ENCODE data around the gene MNAT1. TPM values are rescaled to one million over a fixed set of nuclear protein-coding genes. Genes with fewer than 3 reads are reported as not detected.

The MNAT1 gene
- total and polyA plus RNA-seq, 2 experiments from 2014 or later: 51.6 to 85.0 TPM

DNA sequence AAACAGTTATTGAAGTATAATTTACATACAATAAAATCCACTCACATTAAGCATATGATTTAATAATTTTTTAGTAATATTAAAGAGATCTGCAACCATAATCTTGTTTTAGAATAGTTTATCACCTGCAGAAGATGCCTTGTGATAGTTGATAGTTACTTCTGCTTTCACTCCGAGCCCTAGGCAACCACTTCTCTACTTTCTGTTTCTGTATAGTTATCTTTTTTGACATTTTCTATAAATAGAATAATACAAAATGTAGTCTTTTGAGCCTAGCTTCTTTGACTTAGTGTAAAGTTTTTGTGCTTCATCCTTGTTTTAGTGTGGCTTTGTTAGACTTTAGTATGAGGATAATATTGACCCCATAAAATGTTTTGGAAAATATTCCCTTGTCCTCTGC lies 111.0 kb downstream of the MNAT1 start (continued):
- TF ChIP-seq EZH2phosphoT487 (IDR thresholded peaks at IDR 0.05; ENCODE audit: unreplicated experiment): no peak
- TF ChIP-seq, protein P1, sequence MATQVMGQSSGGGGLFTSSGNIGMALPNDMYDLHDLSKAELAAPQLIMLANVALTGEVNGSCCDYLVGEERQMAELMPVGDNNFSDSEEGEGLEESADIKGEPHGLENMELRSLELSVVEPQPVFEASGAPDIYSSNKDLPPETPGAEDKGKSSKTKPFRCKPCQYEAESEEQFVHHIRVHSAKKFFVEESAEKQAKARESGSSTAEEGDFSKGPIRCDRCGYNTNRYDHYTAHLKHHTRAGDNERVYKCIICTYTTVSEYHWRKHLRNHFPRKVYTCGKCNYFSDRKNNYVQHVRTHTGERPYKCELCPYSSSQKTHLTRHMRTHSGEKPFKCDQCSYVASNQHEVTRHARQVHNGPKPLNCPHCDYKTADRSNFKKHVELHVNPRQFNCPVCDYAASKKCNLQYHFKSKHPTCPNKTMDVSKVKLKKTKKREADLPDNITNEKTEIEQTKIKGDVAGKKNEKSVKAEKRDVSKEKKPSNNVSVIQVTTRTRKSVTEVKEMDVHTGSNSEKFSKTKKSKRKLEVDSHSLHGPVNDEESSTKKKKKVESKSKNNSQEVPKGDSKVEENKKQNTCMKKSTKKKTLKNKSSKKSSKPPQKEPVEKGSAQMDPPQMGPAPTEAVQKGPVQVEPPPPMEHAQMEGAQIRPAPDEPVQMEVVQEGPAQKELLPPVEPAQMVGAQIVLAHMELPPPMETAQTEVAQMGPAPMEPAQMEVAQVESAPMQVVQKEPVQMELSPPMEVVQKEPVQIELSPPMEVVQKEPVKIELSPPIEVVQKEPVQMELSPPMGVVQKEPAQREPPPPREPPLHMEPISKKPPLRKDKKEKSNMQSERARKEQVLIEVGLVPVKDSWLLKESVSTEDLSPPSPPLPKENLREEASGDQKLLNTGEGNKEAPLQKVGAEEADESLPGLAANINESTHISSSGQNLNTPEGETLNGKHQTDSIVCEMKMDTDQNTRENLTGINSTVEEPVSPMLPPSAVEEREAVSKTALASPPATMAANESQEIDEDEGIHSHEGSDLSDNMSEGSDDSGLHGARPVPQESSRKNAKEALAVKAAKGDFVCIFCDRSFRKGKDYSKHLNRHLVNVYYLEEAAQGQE (IDR thresholded peaks at IDR 0.05; ENCODE audit: unreplicated experiment): no peak
- TF ChIP-seq EZH2 (IDR thresholded peaks at IDR 0.05; ENCODE audit: low read depth, unreplicated experiment): no peak
- no peak for TF ChIP-seq CREB1 (CRISPR knock-in tag; IDR thresholded peaks at IDR 0.05; ENCODE audit: low read depth)
- TF ChIP-seq NANOG (IDR thresholded peaks at IDR 0.05; ENCODE audit: borderline replicate concordance): no peak
- TF ChIP-seq, protein P2, sequence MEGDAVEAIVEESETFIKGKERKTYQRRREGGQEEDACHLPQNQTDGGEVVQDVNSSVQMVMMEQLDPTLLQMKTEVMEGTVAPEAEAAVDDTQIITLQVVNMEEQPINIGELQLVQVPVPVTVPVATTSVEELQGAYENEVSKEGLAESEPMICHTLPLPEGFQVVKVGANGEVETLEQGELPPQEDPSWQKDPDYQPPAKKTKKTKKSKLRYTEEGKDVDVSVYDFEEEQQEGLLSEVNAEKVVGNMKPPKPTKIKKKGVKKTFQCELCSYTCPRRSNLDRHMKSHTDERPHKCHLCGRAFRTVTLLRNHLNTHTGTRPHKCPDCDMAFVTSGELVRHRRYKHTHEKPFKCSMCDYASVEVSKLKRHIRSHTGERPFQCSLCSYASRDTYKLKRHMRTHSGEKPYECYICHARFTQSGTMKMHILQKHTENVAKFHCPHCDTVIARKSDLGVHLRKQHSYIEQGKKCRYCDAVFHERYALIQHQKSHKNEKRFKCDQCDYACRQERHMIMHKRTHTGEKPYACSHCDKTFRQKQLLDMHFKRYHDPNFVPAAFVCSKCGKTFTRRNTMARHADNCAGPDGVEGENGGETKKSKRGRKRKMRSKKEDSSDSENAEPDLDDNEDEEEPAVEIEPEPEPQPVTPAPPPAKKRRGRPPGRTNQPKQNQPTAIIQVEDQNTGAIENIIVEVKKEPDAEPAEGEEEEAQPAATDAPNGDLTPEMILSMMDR (conservative IDR thresholded peaks at IDR 0.05; ENCODE audit: low read depth in 2 of 2): no peak
- no peak for TF ChIP-seq ETS1 (IDR thresholded peaks at IDR 0.05)
- TF ChIP-seq POLR2AphosphoS5 (IDR thresholded peaks at IDR 0.05; ENCODE audit: low read depth): no peak
- no peak for TF ChIP-seq ZNF114 (CRISPR knock-in tag; IDR thresholded peaks at IDR 0.05)

DNA sequence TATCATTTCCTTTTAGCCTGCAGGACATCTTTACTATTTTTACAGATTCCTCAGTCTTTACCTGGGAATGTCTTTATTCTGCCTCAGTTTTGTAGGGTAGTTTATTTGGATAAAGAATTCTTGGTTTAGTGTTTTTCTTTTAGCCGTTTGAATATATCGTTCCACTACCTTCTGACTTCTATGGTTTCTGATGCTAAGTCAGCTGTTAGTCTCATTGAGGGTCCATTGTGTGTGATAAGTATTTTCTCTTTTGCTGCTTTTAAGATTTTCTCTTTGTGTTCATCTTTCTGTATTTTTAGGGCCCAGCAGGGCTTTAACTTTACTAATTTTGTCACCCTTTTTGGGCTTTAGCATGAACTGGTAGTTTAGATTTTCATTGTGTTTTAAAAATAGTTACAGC lies 113.5 kb downstream of the MNAT1 start:
- Mint-ChIP-seq H3K27me3 (ENCODE audit: insufficient read depth, low read depth, poor library complexity) (no peaks in the 10 kb centered on the region), H3K9me3 (peaks cover 15% of the 10 kb centered on the region; the same call in 2 of the 3 replicates), H3K4me1 (no peaks in the 10 kb centered on the region), H3K4me3 (no peak overlapping the region), H3K36me3 (ENCODE audit: low read depth) (peaks cover 56% of the 10 kb centered on the region), H3K27ac (no peak overlapping the region)
- Histone ChIP-seq H2AFZ (no peak overlapping the region), H3K4me1 (ENCODE audit: insufficient read depth) (no peaks in the 10 kb centered on the region), H3K27me3 (ENCODE audit: insufficient read depth) (no peaks in the 10 kb centered on the region), H4K20me1 (replicated peaks; ENCODE audit: insufficient read depth) (no peaks in the 10 kb centered on the region), H3K27ac (ENCODE audit: low read depth) (no peak overlapping the region), H3F3A (replicated peaks; ENCODE audit: low read depth) (no peaks in the 10 kb centered on the region), H3K79me2 (replicated peaks; ENCODE audit: insufficient read depth) (no peaks in the 10 kb centered on the region), H3K9me2 (ENCODE audit: insufficient read depth) (no peaks in the 10 kb centered on the region), H3K4me3 (no peak overlapping the region), H3K36me3 (ENCODE audit: insufficient read depth) (peaks cover 9% of the 10 kb centered on the region; the same call in 1 of the 2 replicates), H3K4me2 (no peak overlapping the region)
- ATAC-seq (no peak), DNase-seq (ENCODE audit: low spot score) (no peak)
- TF ChIP-seq, protein P2 (conservative IDR thresholded peaks at IDR 0.05; ENCODE audit: low read depth in 2 of 2): no peak
- no peak for TF ChIP-seq EZH2phosphoT487 (IDR thresholded peaks at IDR 0.05; ENCODE audit: unreplicated experiment)
- no peak for TF ChIP-seq CREB1 (CRISPR knock-in tag; IDR thresholded peaks at IDR 0.05; ENCODE audit: low read depth)
- no peak for TF ChIP-seq EZH2 (IDR thresholded peaks at IDR 0.05; ENCODE audit: low read depth, unreplicated experiment)
